Loucy (cell line): ENCODE results near the gene SEC22C.
"Not testable (repeated sequence)": the region's sequence is repeated elsewhere in the genome, so short reads cannot be mapped to it uniquely, and the experiment has no call there.

Experiments
- H2AFZ ChIP-seq: fragments of 200-600 bp; sonication (generic); 2 replicates; pipeline ENCODE4 v1.6.0; 2016; ENCODE audit warnings: antibody characterized with exemption, mild to moderate bottlenecking, low read length, moderate library complexity
- H3F3A ChIP-seq: fragments of 200-600 bp; 2 replicates; pipeline ENCODE4 v1.6.0; 2016; ENCODE audit warnings: antibody characterized with exemption, low read depth, mild to moderate bottlenecking
- H3K27me3 ChIP-seq: fragments of 200-600 bp; sonication (generic); 2 replicates; pipeline ENCODE4 v1.6.1; 2014; ENCODE audit warnings: low read length, mild to moderate bottlenecking; ENCODE audit not compliant: insufficient read depth, poor library complexity, severe bottlenecking
- H3K36me3 ChIP-seq: fragments of 200-600 bp; sonication (generic); 2 replicates; pipeline ENCODE4 v1.6.1; 2016; ENCODE audit warnings: low read length; ENCODE audit not compliant: insufficient read depth
- H3K4me1 ChIP-seq: fragments of 200-600 bp; sonication (generic); 2 replicates; pipeline ENCODE4 v1.5.1; 2014; ENCODE audit warnings: low read length, mild to moderate bottlenecking; ENCODE audit not compliant: insufficient read depth, poor library complexity, severe bottlenecking
- H3K4me2 ChIP-seq: fragments of 200-600 bp; sonication (generic); 2 replicates; pipeline ENCODE4 v1.6.0; 2014; ENCODE audit warnings: antibody characterized with exemption, low read length, low read depth, mild to moderate bottlenecking; ENCODE audit not compliant: poor library complexity, severe bottlenecking
- H3K4me3 ChIP-seq: fragments of 200-600 bp; sonication (generic); 2 replicates; pipeline ENCODE4 v1.5.1; 2014; ENCODE audit warnings: low read length, mild to moderate bottlenecking, mixed read lengths; ENCODE audit not compliant: poor library complexity, severe bottlenecking
- H3K79me2 ChIP-seq: fragments of 200-600 bp; sonication (generic); 2 replicates; pipeline ENCODE4 v1.6.1; 2014; ENCODE audit warnings: low read length; ENCODE audit not compliant: insufficient read depth
- H3K9ac ChIP-seq: fragments of 200-600 bp; sonication (generic); 2 replicates; pipeline ENCODE4 v1.6.0; 2014; ENCODE audit warnings: mild to moderate bottlenecking, low read depth, low read length, moderate library complexity; ENCODE audit not compliant: poor library complexity, severe bottlenecking
- H3K9me2 ChIP-seq: fragments of 200-600 bp; sonication (generic); replicated peaks from 2 replicates; pipeline ENCODE4 v1.6.1; 2016; ENCODE audit warnings: low read depth, low read length, mixed read lengths
- H3K9me3 ChIP-seq: fragments of 200-600 bp; sonication (generic); 2 replicates; pipeline ENCODE4 v1.6.1; 2014; ENCODE audit warnings: mild to moderate bottlenecking, antibody characterized with exemption, low read length, low read depth; ENCODE audit not compliant: insufficient read depth
- H4K20me1 ChIP-seq: fragments of 200-600 bp; sonication (generic); 2 replicates; pipeline ENCODE4 v1.6.0; 2014; ENCODE audit warnings: antibody characterized with exemption, low read length, mild to moderate bottlenecking; ENCODE audit not compliant: insufficient read depth, poor library complexity, severe bottlenecking
- CTCF ChIP-seq: fragments of 200-600 bp; sonication (generic); conservative IDR thresholded peaks from 2 replicates; pipeline ENCODE4 v1.5.1; 2014; ENCODE audit warnings: mild to moderate bottlenecking, antibody characterized with exemption, low read length
- EZH2phosphoT487 ChIP-seq: fragments of 200-600 bp; IDR thresholded peaks from 2 replicates; pipeline ENCODE4 v1.6.1; 2018; ENCODE audit warnings: antibody characterized with exemption, mild to moderate bottlenecking, moderate library complexity, borderline replicate concordance

The SEC22C gene

GRCh38 chr3:42582474-42583070, 805 bp upstream of the SEC22C start:
- Histone ChIP-seq H4K20me1 (no peaks in the 10 kb centered on the region), H3K4me3 (peak overlapping the region; percentile 98), H3K4me2 (peak overlapping the region; percentile 81), H3F3A (no peaks in the 10 kb centered on the region), H3K79me2 (peaks cover 31% of the 10 kb centered on the region), H3K36me3 (no peaks in the 10 kb centered on the region), H3K9ac (peak overlapping the region; percentile 91), H3K27me3 (no peaks in the 10 kb centered on the region), H2AFZ (peak overlapping the region; percentile 98), H3K9me3 (no peaks in the 10 kb centered on the region), H3K9me2 (no peaks in the 10 kb centered on the region), H3K4me1 (peaks cover 31% of the 10 kb centered on the region)
- TF ChIP-seq CTCF (no peak), EZH2phosphoT487 (no peak)

GRCh38 chr3:42581400-42581708, 413 bp downstream of the SEC22C start:
- no peaks in the 10 kb centered on the region for H3K9me2 ChIP-seq
- H3K4me2 ChIP-seq, result peak overlapping the region; percentile 95
- H2AFZ ChIP-seq, result peak overlapping the region; percentile 98
- no peaks in the 10 kb centered on the region for H3K36me3 ChIP-seq
- H3K9me3 ChIP-seq, result no peaks in the 10 kb centered on the region
- peak overlapping the region; percentile 91 for H3K9ac ChIP-seq
- no peaks in the 10 kb centered on the region for H3F3A ChIP-seq
- H3K27me3 ChIP-seq, result no peaks in the 10 kb centered on the region
- peak overlapping the region; percentile 98 for H3K4me3 ChIP-seq
- TF ChIP-seq EZH2phosphoT487 (no peak), CTCF (no peak)
- H4K20me1 ChIP-seq, result no peaks in the 10 kb centered on the region
- H3K79me2 ChIP-seq, result peaks cover 31% of the 10 kb centered on the region
- H3K4me1 ChIP-seq, result peaks cover 31% of the 10 kb centered on the region

- not testable (repeated sequence) for H3K4me2 ChIP-seq, H3K9me2 ChIP-seq, H3K36me3 ChIP-seq, H3K9me3 ChIP-seq, H3F3A ChIP-seq, H2AFZ ChIP-seq, H3K27me3 ChIP-seq, H3K4me3 ChIP-seq, H4K20me1 ChIP-seq
- Histone ChIP-seq H3K9ac (peak overlapping the region; percentile 91), H3K79me2 (peaks cover 31% of the 10 kb centered on the region), H3K4me1 (peaks cover 31% of the 10 kb centered on the region)
Measured at GRCh38 chr3:42579346-42579745, 2.4 kb downstream of the SEC22C start.

- Histone ChIP-seq H4K20me1 (no peaks in the 10 kb centered on the region), H3K27me3 (no peaks in the 10 kb centered on the region), H3K79me2 (peaks cover 28% of the 10 kb centered on the region), H3K4me2 (no peak overlapping the region), H3K9ac (no peak overlapping the region), H3K4me3 (no peak overlapping the region), H2AFZ (no peak overlapping the region), H3K9me3 (peaks cover 7% of the 10 kb centered on the region; the same call in 1 of the 2 replicates), H3K4me1 (peaks cover 27% of the 10 kb centered on the region), H3K9me2 (no peaks in the 10 kb centered on the region), H3F3A (no peaks in the 10 kb centered on the region), H3K36me3 (0 out of 2 replicates have a peak, but pooled peaks cover 4% of the 10 kb centered on the region)
- TF ChIP-seq CTCF (no peak), EZH2phosphoT487 (no peak)
Measured at GRCh38 chr3:42578054-42578453, 3.7 kb downstream of the SEC22C start.
